SH-SY5Y (cell line): ENCODE results near the gene MORN1.

Source experiments
- GATA2 ChIP-seq: IDR thresholded peaks from 2 replicates; pipeline ENCODE4 v1.6.1; 2011; ENCODE audit warnings: mild to moderate bottlenecking, low read depth, low read length
- GATA3 ChIP-seq: IDR thresholded peaks from 2 replicates; pipeline ENCODE4 v1.6.1; 2011; ENCODE audit warnings: low read depth, mild to moderate bottlenecking, low read length, moderate library complexity

MORN1 gene

DNA sequence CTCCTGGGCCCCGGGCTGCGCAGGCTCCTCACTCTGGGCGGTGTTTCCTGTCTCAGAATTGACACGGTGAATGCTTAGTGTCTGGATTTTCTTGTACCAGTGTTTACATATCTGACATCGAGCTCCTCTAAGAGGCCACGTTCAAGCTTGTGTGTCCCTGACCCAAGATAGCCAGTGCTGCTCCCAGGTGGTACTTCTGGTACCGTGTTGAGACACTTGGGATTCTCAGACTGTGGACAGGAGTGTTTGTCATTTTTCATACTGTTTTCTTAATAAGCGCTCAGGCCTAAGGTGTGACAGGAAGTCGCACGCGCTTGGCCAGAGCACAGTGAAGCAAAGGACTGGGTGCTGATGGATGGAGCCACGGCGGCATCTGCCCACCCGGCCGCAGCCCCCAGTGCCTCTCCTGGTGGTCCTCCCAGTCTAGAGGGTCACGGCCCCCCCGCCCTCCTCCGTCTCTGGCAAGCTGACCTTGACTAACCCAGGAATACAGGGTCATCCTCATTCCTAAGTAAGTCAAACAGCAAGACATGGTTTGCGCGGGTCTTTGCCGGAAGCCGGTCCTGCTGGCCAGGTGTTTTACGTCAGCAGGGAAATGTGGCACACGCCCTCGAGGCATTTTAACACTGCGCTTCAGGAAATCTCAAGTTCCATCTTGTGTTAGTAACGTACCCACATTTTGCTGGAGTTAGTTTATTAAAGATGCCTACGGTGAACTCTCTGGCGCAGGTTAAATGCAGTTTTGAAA lies 13.0 kb upstream of the MORN1 start:
- no peak for TF ChIP-seq GATA2
- TF ChIP-seq GATA3: no peak

DNA sequence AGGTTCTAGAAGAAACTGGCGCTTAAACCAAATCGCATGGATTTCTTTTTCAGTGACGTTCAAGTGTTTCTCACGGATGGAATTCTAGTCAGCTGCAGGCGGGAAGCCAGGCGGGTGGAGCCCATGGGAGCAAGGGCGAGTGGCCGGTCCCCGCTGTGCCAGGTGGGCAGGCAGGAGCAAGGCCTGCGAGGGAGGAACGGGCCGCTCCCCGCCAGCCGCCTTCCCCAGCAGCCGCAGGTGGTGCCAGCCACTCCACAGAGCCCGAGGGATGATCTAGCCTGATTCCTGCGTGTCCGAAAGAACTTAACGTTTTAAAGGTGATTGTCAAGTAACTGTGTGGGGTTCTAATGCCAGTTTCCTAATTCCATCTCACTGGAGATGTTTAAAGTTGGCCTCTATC lies 11.9 kb upstream of the MORN1 start:
- no peak for TF ChIP-seq GATA2
- no peak for TF ChIP-seq GATA3

DNA sequence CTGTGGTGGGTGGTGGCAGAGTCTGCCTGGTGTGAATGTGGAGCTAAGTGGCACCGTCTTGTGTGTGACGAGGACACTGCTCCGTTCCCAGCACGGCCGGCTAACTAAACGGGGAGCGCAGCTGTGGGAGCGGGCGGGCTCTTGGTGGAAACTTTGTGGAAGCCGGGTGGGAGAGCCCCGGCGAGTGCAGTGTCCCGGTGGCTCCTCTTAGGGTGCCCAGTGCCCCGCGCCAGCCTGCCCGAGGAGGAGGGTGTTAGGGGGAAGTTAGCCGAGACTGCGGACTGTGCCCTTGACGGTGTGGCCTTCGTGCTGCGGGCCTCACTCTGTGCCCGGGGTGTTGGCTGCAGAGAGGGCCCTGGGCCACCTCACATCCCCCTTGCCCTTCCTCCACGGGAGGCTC lies 11.1 kb upstream of the MORN1 start:
- TF ChIP-seq GATA2: no peak
- TF ChIP-seq GATA3: no peak

DNA sequence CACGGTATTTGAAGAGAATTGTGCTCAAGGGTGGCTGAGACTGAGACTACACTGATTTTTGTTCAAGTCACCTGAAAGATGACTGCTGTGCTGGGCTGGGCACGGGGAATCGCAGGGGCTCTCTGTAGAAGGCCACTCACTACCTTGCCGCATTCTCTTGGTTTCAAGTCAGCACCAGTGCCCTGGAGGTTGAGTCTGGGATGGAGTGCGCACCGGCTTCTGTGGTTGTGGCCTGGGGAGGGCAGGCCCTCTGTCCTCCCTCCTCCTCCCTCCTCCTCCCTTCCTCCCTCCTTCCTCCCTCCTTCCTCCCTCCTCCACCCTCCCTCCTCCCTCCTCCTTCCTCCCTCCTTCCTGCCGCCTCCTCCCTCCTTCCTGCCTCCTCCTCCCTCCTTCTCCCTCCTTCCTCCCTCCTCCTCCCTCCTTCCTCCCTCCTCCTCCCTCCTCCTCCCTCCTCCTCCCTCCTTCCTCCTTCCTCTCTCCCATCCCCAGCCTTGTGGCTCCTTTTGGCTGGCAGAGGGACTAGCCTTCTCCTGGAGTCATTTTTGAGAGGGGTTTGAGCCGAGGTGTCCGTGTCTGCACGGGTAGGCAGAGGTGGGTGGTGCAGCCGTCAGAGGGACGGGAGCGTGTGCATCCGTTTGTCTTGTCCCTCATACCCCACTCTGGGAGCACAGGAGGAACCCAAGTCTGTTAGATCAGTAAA lies 9.7 kb upstream of the MORN1 start:
- TF ChIP-seq GATA2: no peak
- no peak for TF ChIP-seq GATA3

DNA sequence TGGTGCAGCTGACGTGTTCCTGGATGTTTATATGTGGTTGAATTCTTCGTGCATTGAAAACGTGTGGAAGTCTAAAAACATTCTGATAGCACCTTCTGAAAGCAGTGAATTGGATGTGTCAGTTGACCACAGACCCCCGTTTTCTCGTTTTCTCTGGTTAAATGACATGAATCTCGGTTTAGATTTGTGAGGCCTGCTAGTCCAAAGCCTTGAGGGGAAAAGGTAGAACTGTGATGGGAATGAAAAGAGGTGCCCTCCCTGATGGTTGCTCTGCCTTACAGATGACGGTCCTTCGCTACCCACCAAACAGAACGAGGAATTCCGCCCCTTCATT lies 9.2 kb upstream of the MORN1 start:
- no peak for TF ChIP-seq GATA3
- TF ChIP-seq GATA2: no peak

DNA sequence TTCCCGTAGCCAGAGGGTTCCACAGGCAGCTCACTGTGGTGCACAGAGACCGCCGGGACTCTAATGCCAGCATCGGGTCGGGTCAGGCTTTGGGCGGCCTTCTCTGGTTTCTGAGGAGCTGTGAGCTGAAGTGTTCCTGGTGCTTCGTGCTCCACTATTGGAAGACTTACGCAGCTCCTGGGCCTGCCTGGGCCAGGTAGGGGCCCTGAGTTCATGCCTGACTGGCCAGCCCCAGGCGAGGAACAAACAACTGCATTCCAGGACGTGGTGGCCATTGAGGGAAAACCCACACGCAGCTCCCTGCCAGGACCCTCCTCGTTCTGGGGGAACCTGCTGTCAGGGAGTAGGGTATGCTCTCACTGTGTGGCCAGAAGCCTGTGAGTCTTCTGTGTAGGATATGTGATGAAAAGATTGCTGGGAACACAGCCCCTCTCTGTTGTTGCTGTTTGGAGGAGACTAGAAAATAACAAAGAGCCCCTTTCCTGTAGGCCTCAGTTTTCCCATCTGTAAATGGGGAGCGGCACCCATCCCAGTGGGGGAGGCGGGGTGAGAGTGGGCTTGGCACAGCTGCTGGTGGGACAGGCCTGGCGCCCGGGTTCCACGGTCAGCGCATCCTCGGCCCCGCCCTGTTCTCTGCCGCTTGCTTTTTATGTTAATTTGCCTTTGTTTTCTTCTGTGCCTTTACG lies 8.7 kb upstream of the MORN1 start:
- TF ChIP-seq GATA3 (no peak), GATA2 (no peak)

DNA sequence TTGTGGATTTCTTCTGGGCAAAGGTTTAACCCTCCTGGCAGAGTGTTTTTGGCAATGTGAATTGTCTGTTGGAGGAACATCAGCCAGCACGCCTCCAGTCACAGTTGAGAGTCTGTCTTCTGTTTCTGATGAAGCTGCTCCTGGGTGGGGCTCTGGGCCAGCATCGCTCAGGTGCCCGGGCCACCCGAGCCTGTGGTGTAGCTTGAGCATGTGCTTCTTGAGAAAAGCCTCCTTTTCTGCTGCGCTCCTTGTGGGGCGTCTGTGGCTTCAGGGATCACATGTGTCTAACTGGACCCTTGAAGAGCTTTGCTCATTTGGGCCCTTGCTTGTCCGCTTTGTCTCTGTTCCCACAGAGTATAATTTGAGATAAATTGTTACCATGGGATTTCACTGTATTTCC lies 7.5 kb upstream of the MORN1 start:
- TF ChIP-seq GATA2 (no peak), GATA3 (no peak)

DNA sequence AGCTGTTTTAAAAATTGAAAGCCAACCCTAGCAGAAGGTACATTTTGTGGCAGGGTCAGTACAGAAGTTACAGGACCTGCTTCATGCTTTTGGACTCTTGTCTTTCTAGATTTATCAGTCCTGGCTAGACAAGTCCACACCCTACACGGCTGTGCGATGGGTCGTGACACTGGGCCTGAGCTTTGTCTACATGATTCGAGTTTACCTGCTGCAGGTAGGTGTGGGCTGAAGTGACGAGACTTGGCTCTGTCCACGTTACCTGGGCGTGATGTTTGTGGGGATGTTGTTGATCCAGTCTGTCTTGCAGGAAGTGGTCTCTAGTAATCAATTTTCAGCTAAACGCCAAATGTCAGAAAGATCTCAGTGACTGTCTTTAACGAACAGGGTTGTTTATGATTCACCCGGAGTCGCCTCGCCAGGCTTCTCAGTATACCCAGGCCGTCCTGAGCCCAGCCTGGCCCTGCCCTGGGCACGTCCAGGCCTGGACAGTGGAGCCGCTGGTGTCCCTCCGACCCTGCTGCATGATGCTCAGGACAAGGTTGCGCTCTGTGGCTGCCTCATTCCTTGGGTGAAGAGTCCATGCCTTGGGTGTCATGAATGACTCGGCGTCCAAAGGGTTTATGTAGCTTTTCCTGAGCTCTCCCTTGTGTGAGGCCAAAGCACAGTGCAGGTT lies 5.8 kb upstream of the MORN1 start:
- TF ChIP-seq GATA2 (no peak), GATA3 (no peak)

DNA sequence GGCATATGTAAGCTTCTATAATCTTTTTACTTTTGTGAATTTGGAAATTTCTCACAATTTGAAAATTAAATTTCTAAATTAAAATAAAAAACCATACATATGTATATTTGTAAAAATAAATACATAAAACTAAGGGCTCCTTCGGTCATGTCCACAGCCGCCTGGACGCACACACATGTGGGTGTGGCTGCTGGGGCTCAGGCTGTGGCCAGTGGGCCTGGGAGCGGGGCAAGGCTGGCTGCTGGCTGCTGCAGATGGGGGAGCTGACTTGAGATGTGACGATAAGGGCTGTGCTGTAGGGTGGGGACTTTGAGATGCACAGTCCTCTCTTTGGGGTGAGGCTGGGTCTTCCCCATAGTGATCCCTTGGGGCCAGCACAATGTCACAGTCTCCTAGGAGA lies 5.1 kb upstream of the MORN1 start:
- TF ChIP-seq GATA3 (no peak), GATA2 (no peak)

DNA sequence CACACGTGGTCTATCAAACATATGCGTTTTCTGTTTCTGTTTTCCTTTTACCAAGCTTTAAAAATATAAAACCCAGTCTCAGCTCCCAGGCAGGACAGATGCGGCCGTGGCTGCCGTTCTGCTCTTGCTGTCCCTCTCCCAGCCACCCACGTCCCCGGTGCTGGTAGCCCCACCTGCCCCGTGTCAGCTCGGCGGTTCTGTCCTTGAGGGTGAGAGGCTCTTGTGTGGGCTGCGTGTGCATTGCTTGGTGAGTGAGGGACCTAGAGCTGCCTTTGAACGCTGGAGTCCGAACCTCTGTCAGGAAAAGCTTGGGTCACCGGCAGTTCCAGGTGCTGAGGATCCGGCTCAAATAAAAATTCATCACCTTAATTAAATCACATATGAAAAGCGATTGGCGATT lies 4.7 kb upstream of the MORN1 start:
- TF ChIP-seq GATA3 (no peak), GATA2 (no peak)

DNA sequence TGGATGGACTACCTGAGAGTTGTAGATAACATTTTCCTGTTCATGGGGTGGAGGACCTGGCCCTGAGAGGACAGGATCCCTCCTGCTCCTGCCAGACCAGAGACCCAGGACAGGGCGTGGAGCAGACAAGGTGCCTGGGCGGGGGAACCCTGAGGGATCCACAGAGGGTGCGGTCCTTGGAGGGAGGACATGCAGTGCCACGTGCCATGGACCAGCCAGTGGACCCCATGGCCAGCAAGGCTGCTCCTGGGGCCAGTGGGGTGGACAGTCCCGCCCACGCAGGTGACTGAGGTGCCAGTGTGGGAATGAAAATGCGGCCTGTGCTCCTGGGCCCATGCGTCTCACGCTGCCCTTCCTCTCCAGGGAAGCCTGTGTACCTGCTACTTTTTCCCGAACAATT lies 3.9 kb upstream of the MORN1 start:
- no peak for TF ChIP-seq GATA3

DNA sequence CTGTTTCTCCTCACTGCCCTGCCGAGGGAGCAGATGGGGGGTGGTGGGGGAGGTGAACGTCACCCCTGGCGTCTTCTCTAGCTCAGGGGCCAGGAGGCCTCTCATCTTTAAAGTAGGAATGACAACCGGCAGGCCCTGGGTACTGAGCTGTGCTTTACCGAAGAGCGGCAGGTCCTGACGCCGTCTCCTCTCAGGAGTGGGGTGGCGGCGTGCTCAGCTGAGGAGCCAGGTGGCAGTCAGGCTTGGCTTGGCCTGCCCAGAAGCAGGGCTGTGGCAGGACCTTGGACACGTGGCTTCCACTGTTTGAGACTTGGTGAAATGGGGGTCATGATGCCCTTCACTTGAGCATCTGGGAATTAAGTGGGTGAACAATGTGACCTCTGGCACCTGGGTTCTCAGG lies 3.4 kb upstream of the MORN1 start:
- TF ChIP-seq GATA2 (no peak), GATA3 (no peak)

DNA sequence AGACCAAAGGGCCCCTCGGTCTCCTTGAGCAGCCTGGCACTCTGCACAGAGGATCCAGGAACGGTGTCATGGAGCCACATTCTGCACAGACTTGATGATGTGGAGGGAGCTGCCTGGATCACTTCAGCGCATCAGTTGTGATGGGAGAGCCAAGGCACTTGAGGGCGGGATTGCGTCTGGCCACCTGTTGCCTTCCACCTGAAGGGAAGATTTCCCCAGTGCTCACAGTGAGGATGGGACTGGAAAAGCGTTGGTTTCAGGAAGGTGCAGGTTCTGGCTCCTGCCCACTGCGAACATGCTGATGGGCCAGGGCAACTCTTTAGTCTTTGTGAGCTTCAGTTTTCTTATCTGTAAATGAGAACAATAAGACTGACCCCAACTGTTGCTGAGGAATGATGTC lies 2.9 kb upstream of the MORN1 start:
- TF ChIP-seq GATA3: no peak
- TF ChIP-seq GATA2: no peak

DNA sequence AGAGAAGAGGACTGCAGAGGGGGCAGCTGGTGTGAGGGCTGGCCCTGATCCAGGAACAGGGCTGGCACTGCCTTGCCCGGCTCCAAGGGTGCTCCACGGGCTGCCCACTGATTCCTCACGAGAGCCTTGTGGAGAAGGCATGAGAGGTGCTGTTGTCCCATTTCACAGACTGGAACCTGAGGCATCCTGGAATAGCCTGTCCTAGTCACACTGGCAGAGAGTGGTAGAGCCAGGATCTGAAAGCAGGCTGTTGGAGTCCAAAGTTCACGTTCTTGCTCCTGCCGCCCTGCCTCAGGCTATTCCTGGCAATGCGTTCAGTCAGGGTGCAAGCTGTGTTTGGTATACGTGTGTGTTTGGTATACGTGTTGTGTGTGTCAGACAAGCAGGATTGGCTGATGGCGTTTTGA lies 2.1 kb upstream of the MORN1 start:
- TF ChIP-seq GATA3 (no peak), GATA2 (no peak)
